Body of pancreas (tissue), 4 donors: ENCODE results near the gene SH3BP1.

Experiments used
- POLR2A ChIP-seq, 3 donors: fragments of 450-650 bp; IDR thresholded peaks; one replicate each; pipeline ENCODE4 v1.6.1; 2016; ENCODE audit warnings: antibody characterized with exemption in 3 of 3, mild to moderate bottlenecking in 2 of 3
- TF ChIP-seq, protein P1 (sequence below), 7 experiments: fragments of 450-650 bp in 4 of 7; fragments of 200-600 bp in 3 of 7; sonication (generic) in 3 of 7; IDR thresholded peaks; one replicate each; pipeline ENCODE4 v1.5.1; 2016 to 2019; ENCODE audit warnings: antibody characterized with exemption in 7 of 7

DNA sequence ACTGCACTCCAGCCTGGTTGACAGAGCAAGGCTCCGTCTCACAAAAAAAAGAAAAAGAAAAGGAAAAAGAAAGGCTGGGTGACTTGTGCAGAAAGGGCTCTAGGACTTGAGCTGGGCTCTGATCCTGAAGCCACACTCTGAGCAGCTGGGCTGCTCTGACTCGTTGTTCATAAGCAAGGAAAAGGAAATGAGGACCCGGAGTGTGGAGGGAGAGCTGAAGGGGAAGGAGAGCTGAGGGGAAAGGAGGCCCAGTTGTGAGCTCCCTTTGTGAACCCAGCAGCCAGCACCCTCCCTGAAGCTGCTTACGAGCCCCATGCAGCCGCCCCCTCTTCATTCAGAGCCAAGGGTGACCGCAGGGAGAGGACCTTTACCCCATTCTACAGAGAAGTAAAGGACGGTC is 12.3 kb upstream of the SH3BP1 start:
- TF ChIP-seq, protein P1, sequence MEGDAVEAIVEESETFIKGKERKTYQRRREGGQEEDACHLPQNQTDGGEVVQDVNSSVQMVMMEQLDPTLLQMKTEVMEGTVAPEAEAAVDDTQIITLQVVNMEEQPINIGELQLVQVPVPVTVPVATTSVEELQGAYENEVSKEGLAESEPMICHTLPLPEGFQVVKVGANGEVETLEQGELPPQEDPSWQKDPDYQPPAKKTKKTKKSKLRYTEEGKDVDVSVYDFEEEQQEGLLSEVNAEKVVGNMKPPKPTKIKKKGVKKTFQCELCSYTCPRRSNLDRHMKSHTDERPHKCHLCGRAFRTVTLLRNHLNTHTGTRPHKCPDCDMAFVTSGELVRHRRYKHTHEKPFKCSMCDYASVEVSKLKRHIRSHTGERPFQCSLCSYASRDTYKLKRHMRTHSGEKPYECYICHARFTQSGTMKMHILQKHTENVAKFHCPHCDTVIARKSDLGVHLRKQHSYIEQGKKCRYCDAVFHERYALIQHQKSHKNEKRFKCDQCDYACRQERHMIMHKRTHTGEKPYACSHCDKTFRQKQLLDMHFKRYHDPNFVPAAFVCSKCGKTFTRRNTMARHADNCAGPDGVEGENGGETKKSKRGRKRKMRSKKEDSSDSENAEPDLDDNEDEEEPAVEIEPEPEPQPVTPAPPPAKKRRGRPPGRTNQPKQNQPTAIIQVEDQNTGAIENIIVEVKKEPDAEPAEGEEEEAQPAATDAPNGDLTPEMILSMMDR (IDR thresholded peaks at IDR 0.05) = no peak
- TF ChIP-seq POLR2A (IDR thresholded peaks at IDR 0.05) = no peak
